Measurements from ENCODE around the gene IFI6. TPM values are rescaled to one million over a fixed set of nuclear protein-coding genes. Genes with fewer than 3 reads are reported as not detected.

The IFI6 gene
- total and polyA plus RNA-seq, 2 donors (not counting 1 experiment from before 2014, with no cell fraction given): 43.7 to 68.4 TPM

- TF ChIP-seq, protein P1, sequence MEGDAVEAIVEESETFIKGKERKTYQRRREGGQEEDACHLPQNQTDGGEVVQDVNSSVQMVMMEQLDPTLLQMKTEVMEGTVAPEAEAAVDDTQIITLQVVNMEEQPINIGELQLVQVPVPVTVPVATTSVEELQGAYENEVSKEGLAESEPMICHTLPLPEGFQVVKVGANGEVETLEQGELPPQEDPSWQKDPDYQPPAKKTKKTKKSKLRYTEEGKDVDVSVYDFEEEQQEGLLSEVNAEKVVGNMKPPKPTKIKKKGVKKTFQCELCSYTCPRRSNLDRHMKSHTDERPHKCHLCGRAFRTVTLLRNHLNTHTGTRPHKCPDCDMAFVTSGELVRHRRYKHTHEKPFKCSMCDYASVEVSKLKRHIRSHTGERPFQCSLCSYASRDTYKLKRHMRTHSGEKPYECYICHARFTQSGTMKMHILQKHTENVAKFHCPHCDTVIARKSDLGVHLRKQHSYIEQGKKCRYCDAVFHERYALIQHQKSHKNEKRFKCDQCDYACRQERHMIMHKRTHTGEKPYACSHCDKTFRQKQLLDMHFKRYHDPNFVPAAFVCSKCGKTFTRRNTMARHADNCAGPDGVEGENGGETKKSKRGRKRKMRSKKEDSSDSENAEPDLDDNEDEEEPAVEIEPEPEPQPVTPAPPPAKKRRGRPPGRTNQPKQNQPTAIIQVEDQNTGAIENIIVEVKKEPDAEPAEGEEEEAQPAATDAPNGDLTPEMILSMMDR (conservative IDR thresholded peaks at IDR 0.05 in 1 of 2, IDR thresholded peaks at IDR 0.05 in 1 of 2; ENCODE audit: low read depth in 1 of 2, low read length in 2 of 2): no peak
- no peak for TF ChIP-seq EZH2 (IDR thresholded peaks at IDR 0.05; ENCODE audit: low read length, missing control alignments)
- H3K79me2 ChIP-seq (ENCODE audit: control insufficient read depth, insufficient read depth, low read length): no peaks in the 10 kb centered on the region
- H3K4me1 ChIP-seq (ENCODE audit: control insufficient read depth, extremely low read depth, insufficient read depth, low read length): peaks cover 13% of the 10 kb centered on the region
- no peaks in the 10 kb centered on the region for H3K9me3 ChIP-seq (ENCODE audit: control insufficient read depth, insufficient read depth, low read depth, low read length)
- peak overlapping the region; percentile 37 to 85 (median 53) for H3K4me3 ChIP-seq (replicated peaks in 1 of 4; ENCODE audit: control extremely low read depth in 1 of 4, insufficient read depth in 1 of 4, low read depth in 3 of 4, low read length in 4 of 4)
- H3K4me2 ChIP-seq (ENCODE audit: extremely low read depth, insufficient read depth, low read length): peak overlapping the region; percentile 93
- no peak overlapping the region for H2AFZ ChIP-seq (ENCODE audit: low read length)
- H3K9ac ChIP-seq (ENCODE audit: insufficient read depth, low read length): no peak overlapping the region
- DNase-seq (ENCODE audit: low read depth in 2 of 2): peak; percentile 43 to 77
- H4K20me1 ChIP-seq (ENCODE audit: control insufficient read depth, extremely low read depth, insufficient read depth, low read length): no peaks in the 10 kb centered on the region
- peak overlapping the region; percentile 62 for H3K27ac ChIP-seq (ENCODE audit: insufficient read depth, low read length)
- no peaks in the 10 kb centered on the region for H3K36me3 ChIP-seq (ENCODE audit: control insufficient read depth, insufficient read depth, low read length)
- H3K27me3 ChIP-seq (ENCODE audit: control insufficient read depth, insufficient read depth, low read length): no peaks in the 10 kb centered on the region
Observed at GRCh38 chr1:27672750-27673112, 739 bp upstream of the IFI6 start.

DNA sequence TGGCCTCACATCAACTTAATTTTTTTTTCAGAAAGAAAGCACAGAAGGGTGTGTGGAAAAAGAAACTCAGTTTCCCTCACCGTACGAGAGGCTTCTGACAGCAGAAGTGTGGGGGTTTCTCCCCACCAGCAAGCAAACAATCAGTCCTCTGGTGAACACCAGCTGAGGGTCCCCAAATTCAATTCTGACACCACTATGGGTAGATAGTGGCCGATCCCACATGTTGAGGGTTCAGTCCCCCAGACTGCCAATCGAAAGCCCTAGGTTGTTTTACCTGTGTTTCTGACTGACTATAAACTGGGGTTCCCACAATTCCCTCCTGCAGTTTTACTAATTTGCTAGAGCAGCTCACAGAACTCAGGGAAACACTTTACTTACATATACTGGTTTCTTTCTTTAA is 2.1 kb downstream of the IFI6 start:
- Histone ChIP-seq H3K27me3 (ENCODE audit: control insufficient read depth, insufficient read depth, low read length) (no peaks in the 10 kb centered on the region), H2AFZ (ENCODE audit: low read length) (no peak overlapping the region), H3K4me3 (replicated peaks in 1 of 4; ENCODE audit: control extremely low read depth in 1 of 4, insufficient read depth in 1 of 4, low read depth in 3 of 4, low read length in 4 of 4) (no peak overlapping the region), H3K9ac (ENCODE audit: insufficient read depth, low read length) (no peak overlapping the region), H3K4me1 (ENCODE audit: control insufficient read depth, extremely low read depth, insufficient read depth, low read length) (peaks cover 13% of the 10 kb centered on the region), H3K9me3 (ENCODE audit: control insufficient read depth, insufficient read depth, low read depth, low read length) (no peaks in the 10 kb centered on the region), H4K20me1 (ENCODE audit: control insufficient read depth, extremely low read depth, insufficient read depth, low read length) (no peaks in the 10 kb centered on the region), H3K36me3 (ENCODE audit: control insufficient read depth, insufficient read depth, low read length) (no peaks in the 10 kb centered on the region), H3K79me2 (ENCODE audit: control insufficient read depth, insufficient read depth, low read length) (no peaks in the 10 kb centered on the region), H3K4me2 (ENCODE audit: extremely low read depth, insufficient read depth, low read length) (no peak overlapping the region), H3K27ac (ENCODE audit: insufficient read depth, low read length) (no peak overlapping the region)
- no peak for TF ChIP-seq EZH2 (IDR thresholded peaks at IDR 0.05; ENCODE audit: low read length, missing control alignments)
- TF ChIP-seq, protein P1 (conservative IDR thresholded peaks at IDR 0.05 in 1 of 2, IDR thresholded peaks at IDR 0.05 in 1 of 2; ENCODE audit: low read depth in 1 of 2, low read length in 2 of 2): no peak
- no peak for DNase-seq (ENCODE audit: low read depth in 2 of 2)

- Histone ChIP-seq H3K4me3 (replicated peaks in 1 of 4; ENCODE audit: control extremely low read depth in 1 of 4, insufficient read depth in 1 of 4, low read depth in 3 of 4, low read length in 4 of 4) (peak overlapping the region; percentile 35 to 62 (median 49)), H4K20me1 (ENCODE audit: control insufficient read depth, extremely low read depth, insufficient read depth, low read length) (no peaks in the 10 kb centered on the region), H3K9ac (ENCODE audit: insufficient read depth, low read length) (peak overlapping the region; percentile 43), H3K4me2 (ENCODE audit: extremely low read depth, insufficient read depth, low read length) (peak overlapping the region; percentile 88), H3K27ac (ENCODE audit: insufficient read depth, low read length) (no peak overlapping the region), H2AFZ (ENCODE audit: low read length) (peak overlapping the region; percentile 90), H3K36me3 (ENCODE audit: control insufficient read depth, insufficient read depth, low read length) (no peaks in the 10 kb centered on the region), H3K27me3 (ENCODE audit: control insufficient read depth, insufficient read depth, low read length) (no peaks in the 10 kb centered on the region), H3K79me2 (ENCODE audit: control insufficient read depth, insufficient read depth, low read length) (no peaks in the 10 kb centered on the region), H3K9me3 (ENCODE audit: control insufficient read depth, insufficient read depth, low read depth, low read length) (no peaks in the 10 kb centered on the region), H3K4me1 (ENCODE audit: control insufficient read depth, extremely low read depth, insufficient read depth, low read length) (peaks cover 13% of the 10 kb centered on the region)
- DNase-seq (ENCODE audit: low read depth in 2 of 2): peak; percentile 32 to 61
- no peak for TF ChIP-seq EZH2 (IDR thresholded peaks at IDR 0.05; ENCODE audit: low read length, missing control alignments)
- TF ChIP-seq, protein P1 (conservative IDR thresholded peaks at IDR 0.05 in 1 of 2, IDR thresholded peaks at IDR 0.05 in 1 of 2; ENCODE audit: low read depth in 1 of 2, low read length in 2 of 2): peak; percentile 54 to 97
Observed at GRCh38 chr1:27668808-27669723, 2.9 kb downstream of the IFI6 start.

Data from fibroblast of lung (primary cell).